ENCODE results near the gene GABRB1.

GRCh38 chr4:47084795-47085194 is 53.4 kb downstream of the GABRB1 start:
- TF ChIP-seq PATZ1 (CRISPR knock-in tag; IDR thresholded peaks at IDR 0.05; ENCODE audit: borderline replicate concordance): no peak
- TF ChIP-seq GLIS3 (CRISPR knock-in tag; IDR thresholded peaks at IDR 0.05): no peak
- TF ChIP-seq TCF4 (CRISPR knock-in tag; IDR thresholded peaks at IDR 0.05; ENCODE audit: borderline replicate concordance): no peak
- no peak for TF ChIP-seq ESRRG (CRISPR knock-in tag; IDR thresholded peaks at IDR 0.05)
- no peak for TF ChIP-seq ZFP30 (CRISPR knock-in tag; IDR thresholded peaks at IDR 0.05)
- TF ChIP-seq ZFP3 (CRISPR knock-in tag; IDR thresholded peaks at IDR 0.05): no peak
- TF ChIP-seq RARB (CRISPR knock-in tag; IDR thresholded peaks at IDR 0.05): no peak
- no peak for TF ChIP-seq ISL1 (CRISPR knock-in tag; IDR thresholded peaks at IDR 0.05)
- TF ChIP-seq ZC3H10 (CRISPR knock-in tag; IDR thresholded peaks at IDR 0.05): no peak
- no peak for TF ChIP-seq CREB5 (CRISPR knock-in tag; IDR thresholded peaks at IDR 0.05; ENCODE audit: low read depth)
- TF ChIP-seq ARNTL (CRISPR knock-in tag; IDR thresholded peaks at IDR 0.05; ENCODE audit: borderline replicate concordance, low read depth): no peak
- no peak for TF ChIP-seq ZNF8 (CRISPR knock-in tag; IDR thresholded peaks at IDR 0.05)

All from SK-N-SH treated with all-trans-retinoic acid at 6 μM for 48 hours (cell line).